ENCODE data around the gene AWAT2.

Gene AWAT2

GRCh38 chrX:70049925-70050324 is at the start of gene AWAT2:
AWAT2 (minus strand) TSS chrX:70049938; CDS start chrX:70049932, 6 bp downstream.
- no peak for FAIRE-seq

- no peak for FAIRE-seq
Observed at GRCh38 chrX:70096052-70096451, 46.3 kb upstream of the AWAT2 start.

GRCh38 chrX:70092247-70092646 is 42.5 kb upstream of the AWAT2 start:
- FAIRE-seq = no peak

- FAIRE-seq = no peak
Observed at GRCh38 chrX:70089604-70090297, 40.0 kb upstream of the AWAT2 start.

GRCh38 chrX:70088751-70089150 is 39.0 kb upstream of the AWAT2 start:
- no peak for FAIRE-seq

GRCh38 chrX:70087857-70088630 is 38.3 kb upstream of the AWAT2 start:
- no peak for FAIRE-seq

GRCh38 chrX:70084592-70085240 is 35.0 kb upstream of the AWAT2 start:
- FAIRE-seq = no peak

- no peak for FAIRE-seq
Observed at GRCh38 chrX:70082723-70083122, 33.0 kb upstream of the AWAT2 start.

- FAIRE-seq = no peak
Observed at GRCh38 chrX:70079870-70080269, 30.1 kb upstream of the AWAT2 start.

GRCh38 chrX:70079297-70079696 is 29.6 kb upstream of the AWAT2 start:
- no peak for FAIRE-seq

GRCh38 chrX:70066646-70067045 is 16.9 kb upstream of the AWAT2 start:
- no peak for FAIRE-seq

- no peak for FAIRE-seq
Observed at GRCh38 chrX:70062961-70063550, 13.3 kb upstream of the AWAT2 start.

GRCh38 chrX:70062076-70062475 is 12.3 kb upstream of the AWAT2 start, which contains the start of gene OTUD6A:
OTUD6A (plus strand) TSS chrX:70062457; CDS start chrX:70062525, 68 bp downstream.
- FAIRE-seq = no peak

- FAIRE-seq = no peak
Observed at GRCh38 chrX:70054391-70054790, 4.7 kb upstream of the AWAT2 start.

GRCh38 chrX:70052895-70053615 is 3.3 kb upstream of the AWAT2 start:
- FAIRE-seq = no peak

- no peak for FAIRE-seq
Observed at GRCh38 chrX:70049406-70049805, 332 bp downstream of the AWAT2 start.

GRCh38 chrX:70046978-70047377 is 2.8 kb downstream of the AWAT2 start:
- no peak for FAIRE-seq

GRCh38 chrX:70044541-70045245 is 5.0 kb downstream of the AWAT2 start:
- FAIRE-seq = no peak

GRCh38 chrX:70043685-70044084 is 6.1 kb downstream of the AWAT2 start:
- no peak for FAIRE-seq

- no peak for FAIRE-seq
Observed at GRCh38 chrX:70042399-70043371, 7.1 kb downstream of the AWAT2 start.

GRCh38 chrX:70041993-70042392 is 7.7 kb downstream of the AWAT2 start:
- FAIRE-seq = no peak

Data from TTC549 (cell line).